ENCODE data around the gene HSPA9.

DNA sequence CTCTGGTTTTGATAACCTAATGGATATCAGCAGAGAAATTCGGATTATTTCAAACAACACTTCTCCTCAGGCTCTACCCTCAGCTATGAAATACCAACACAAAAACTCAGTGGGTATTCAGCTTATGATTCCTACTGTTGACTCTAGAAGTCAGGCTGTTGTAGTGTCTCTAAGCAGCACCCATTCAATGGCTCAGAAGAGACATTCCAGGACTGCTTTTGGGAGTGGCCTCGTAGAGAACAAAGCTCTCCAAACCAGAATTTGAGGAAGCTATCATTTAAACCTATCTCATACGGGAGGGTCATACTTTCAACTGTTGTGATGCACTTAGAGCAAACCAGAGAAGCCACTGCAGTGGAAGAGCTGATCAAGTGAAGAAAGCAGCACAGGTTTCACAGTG, 66.2 kb downstream of the HSPA9 start:
- TF ChIP-seq, protein P1, sequence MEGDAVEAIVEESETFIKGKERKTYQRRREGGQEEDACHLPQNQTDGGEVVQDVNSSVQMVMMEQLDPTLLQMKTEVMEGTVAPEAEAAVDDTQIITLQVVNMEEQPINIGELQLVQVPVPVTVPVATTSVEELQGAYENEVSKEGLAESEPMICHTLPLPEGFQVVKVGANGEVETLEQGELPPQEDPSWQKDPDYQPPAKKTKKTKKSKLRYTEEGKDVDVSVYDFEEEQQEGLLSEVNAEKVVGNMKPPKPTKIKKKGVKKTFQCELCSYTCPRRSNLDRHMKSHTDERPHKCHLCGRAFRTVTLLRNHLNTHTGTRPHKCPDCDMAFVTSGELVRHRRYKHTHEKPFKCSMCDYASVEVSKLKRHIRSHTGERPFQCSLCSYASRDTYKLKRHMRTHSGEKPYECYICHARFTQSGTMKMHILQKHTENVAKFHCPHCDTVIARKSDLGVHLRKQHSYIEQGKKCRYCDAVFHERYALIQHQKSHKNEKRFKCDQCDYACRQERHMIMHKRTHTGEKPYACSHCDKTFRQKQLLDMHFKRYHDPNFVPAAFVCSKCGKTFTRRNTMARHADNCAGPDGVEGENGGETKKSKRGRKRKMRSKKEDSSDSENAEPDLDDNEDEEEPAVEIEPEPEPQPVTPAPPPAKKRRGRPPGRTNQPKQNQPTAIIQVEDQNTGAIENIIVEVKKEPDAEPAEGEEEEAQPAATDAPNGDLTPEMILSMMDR (IDR thresholded peaks at IDR 0.05), result no peak
- TF ChIP-seq POLR2A (IDR thresholded peaks at IDR 0.05), result no peak

Measured in uterus (tissue), 2 donors.